Thoracic aorta (tissue), 2 donors: ENCODE results near the gene METTL21A. TPM values are rescaled to one million over a fixed set of nuclear protein-coding genes. Genes with fewer than 3 reads are reported as not detected.

Experiments
- ATAC-seq: fragments of 150-250 bp; one replicate; pipeline ENCODE4 v1.8.0; 2017; ENCODE audit warnings: low read depth; ENCODE audit not compliant: insufficient number of reproducible peaks, low FRiP score
- DNase-seq: peaks from one replicate; pipeline ENCODE4 v3.0.0-alpha.2; 2020; ENCODE audit warnings: low spot score
- H3K27ac ChIP-seq, 2 donors: fragments of 200-600 bp; sonication (generic); 1 replicate in 1 of 2; 2 replicates in 1 of 2; pipeline ENCODE4 v1.5.1; 2016; ENCODE audit warnings: mild to moderate bottlenecking in 2 of 2, moderate library complexity in 2 of 2
- H3K27me3 ChIP-seq: fragments of 200-600 bp; sonication (generic); replicated peaks from 2 replicates; pipeline ENCODE4 v1.6.0; 2016; ENCODE audit warnings: mild to moderate bottlenecking; ENCODE audit not compliant: insufficient read depth
- H3K36me3 ChIP-seq: fragments of 200-600 bp; sonication (generic); one replicate; pipeline ENCODE4 v1.5.1; 2016
- H3K4me1 ChIP-seq, 2 donors: fragments of 200-600 bp; sonication (generic); 1 replicate in 1 of 2; 2 replicates in 1 of 2; pipeline versions ENCODE4 v1.5.1 to v1.6.0; 2016; ENCODE audit warnings: low read depth in 2 of 2, mild to moderate bottlenecking in 1 of 2; ENCODE audit not compliant: control insufficient read depth in 1 of 2
- H3K4me3 ChIP-seq: fragments of 200-600 bp; sonication (generic); 2 replicates; pipeline ENCODE4 v1.5.1; 2016; ENCODE audit warnings: mild to moderate bottlenecking
- H3K9me3 ChIP-seq: fragments of 200-600 bp; sonication (generic); 2 replicates; pipeline ENCODE4 v1.5.1; 2016
- CTCF ChIP-seq: fragments of 200-600 bp; sonication (generic); IDR thresholded peaks from one replicate; pipeline ENCODE4 v1.5.1; 2019; ENCODE audit warnings: antibody characterized with exemption
- total RNA-seq, 2 donors: library from RNA; depleted of rRNA; stranded (reverse); fragments of >200 nt; gene quantifications; one replicate each; pipeline versions ENCODE4 v1.1.0 to v1.2.3, GENCODE V29; 2016

METTL21A gene
- total RNA-seq, 2 donors from 2014 or later = 3.5 to 33.7 TPM

GRCh38 chr2:207587305-207587704 is 37.9 kb downstream of the METTL21A start:
- H3K36me3 ChIP-seq = peaks cover 15% of the 10 kb centered on the region
- no peaks in the 10 kb centered on the region for H3K27me3 ChIP-seq
- DNase-seq = no peak
- TF ChIP-seq CTCF = no peak
- H3K4me3 ChIP-seq = no peak overlapping the region
- no peaks in the 10 kb centered on the region for H3K4me1 ChIP-seq
- peaks cover 6% of the 10 kb centered on the region for H3K9me3 ChIP-seq
- no peak for ATAC-seq
- no peak overlapping the region for H3K27ac ChIP-seq

GRCh38 chr2:207584952-207585351 is 40.2 kb downstream of the METTL21A start:
- peaks cover 11% of the 10 kb centered on the region for H3K36me3 ChIP-seq
- H3K9me3 ChIP-seq = no peaks in the 10 kb centered on the region
- TF ChIP-seq CTCF = no peak
- H3K27ac ChIP-seq = no peak overlapping the region
- ATAC-seq (no peak), DNase-seq (no peak)
- H3K27me3 ChIP-seq = no peaks in the 10 kb centered on the region
- H3K4me3 ChIP-seq = no peak overlapping the region
- H3K4me1 ChIP-seq = peaks cover 2 to 3% of the 10 kb centered on the region in 2 donors

- Histone ChIP-seq H3K4me3 (no peak overlapping the region), H3K36me3 (peaks cover 5% of the 10 kb centered on the region), H3K4me1 (no peaks in the 10 kb centered on the region), H3K27ac (no peak overlapping the region), H3K27me3 (no peaks in the 10 kb centered on the region), H3K9me3 (no peaks in the 10 kb centered on the region)
- TF ChIP-seq CTCF = no peak
- ATAC-seq (no peak), DNase-seq (no peak)
Measured at GRCh38 chr2:207571370-207571769, 53.8 kb downstream of the METTL21A start.

GRCh38 chr2:207567671-207568070 is 57.5 kb downstream of the METTL21A start:
- no peak overlapping the region for H3K27ac ChIP-seq
- H3K27me3 ChIP-seq = no peaks in the 10 kb centered on the region
- ATAC-seq (no peak), DNase-seq (no peak)
- peaks cover 0 to 5% of the 10 kb centered on the region in 2 donors for H3K4me1 ChIP-seq
- peaks cover 5% of the 10 kb centered on the region for H3K36me3 ChIP-seq
- no peak for TF ChIP-seq CTCF
- no peaks in the 10 kb centered on the region for H3K9me3 ChIP-seq
- H3K4me3 ChIP-seq = no peak overlapping the region

- TF ChIP-seq CTCF = no peak
- Histone ChIP-seq H3K27ac (no peak overlapping the region), H3K27me3 (no peaks in the 10 kb centered on the region), H3K9me3 (no peaks in the 10 kb centered on the region), H3K36me3 (peaks cover 3% of the 10 kb centered on the region), H3K4me1 (peaks cover 0 to 13% of the 10 kb centered on the region in 2 donors), H3K4me3 (no peak overlapping the region)
- ATAC-seq (no peak), DNase-seq (no peak)
Measured at GRCh38 chr2:207565736-207566500, 59.3 kb downstream of the METTL21A start.

Other genes with a start within 250 kb of the METTL21A start
- 10 to 100 TPM; 37.1 to 49.0 TPM for gene CREB1, start 95.4 kb downstream of the METTL21A start, total RNA-seq
- 10 to 100 TPM; 17.7 to 29.8 TPM for gene CCNYL1, start 86.2 kb upstream of the METTL21A start, total RNA-seq
- gene FZD5, start 144.5 kb upstream of the METTL21A start, total RNA-seq = 1 to 10 TPM; 4.1 to 6.6 TPM